ENCODE data around the gene TEAD3. TPM values are rescaled to one million over a fixed set of nuclear protein-coding genes. Genes with fewer than 3 reads are reported as not detected.
"Not testable (repeated sequence)": the region's sequence is repeated elsewhere in the genome, so short reads cannot be mapped to it uniquely, and the experiment has no call there.

The TEAD3 gene
- total RNA-seq, 2 experiments from 2014 or later, result 0.70 to 0.71 TPM

- POLR2A ChIA-PET, result interaction anchor here (0.7 kb wide), 1 partner anchor 32 kb away, joined by 7 read pairs; no protein-coding TSS in a partner anchor
- CTCF ChIA-PET, result interaction anchor here (0.6 kb wide), 1 partner anchor 113 kb away, joined by 3 read pairs; no protein-coding TSS in a partner anchor
Measured at GRCh38 chr6:35442693-35443092, 54.2 kb downstream of the TEAD3 start.

- ChIA-PET CTCF (interaction anchor here (0.7 kb wide), 1 partner anchor 85 kb away, joined by 3 read pairs; no protein-coding TSS in a partner anchor), POLR2A (no interaction called here)
Measured at GRCh38 chr6:35441642-35442041, 55.2 kb downstream of the TEAD3 start.

GRCh38 chr6:35441205-35441604 lies 55.7 kb downstream of the TEAD3 start:
- ChIA-PET POLR2A (no interaction called here), CTCF (interaction anchor here (0.7 kb wide), 1 partner anchor 85 kb away, joined by 3 read pairs; no protein-coding TSS in a partner anchor)

- CTCF ChIA-PET, result interaction anchor here (0.7 to 1.0 kb wide), 2 partner anchors 10 to 1814 kb away, joined by 3 read pairs; no protein-coding TSS in a partner anchor
- POLR2A ChIA-PET, result no interaction called here
Measured at GRCh38 chr6:35439308-35439707, 57.6 kb downstream of the TEAD3 start.

GRCh38 chr6:35438378-35439065 lies 58.4 kb downstream of the TEAD3 start:
- POLR2A ChIA-PET, result not testable (repeated sequence)
- CTCF ChIA-PET, result interaction anchor here (0.7 to 1.0 kb wide), 2 partner anchors 11 to 1813 kb away, joined by 3 read pairs; no protein-coding TSS in a partner anchor

- CTCF ChIA-PET, result interaction anchor here (0.5 to 1.7 kb wide), 4 partner anchors 14 to 136 kb away, joined by 3 to 8 read pairs (median 4); no protein-coding TSS in a partner anchor
- POLR2A ChIA-PET, result no interaction called here
Measured at GRCh38 chr6:35436071-35436857, 60.6 kb downstream of the TEAD3 start.

- ChIA-PET CTCF (interaction anchor here (0.5 to 1.0 kb wide), 4 partner anchors 14 to 135 kb away, joined by 3 to 5 read pairs (median 4); no protein-coding TSS in a partner anchor), POLR2A (no interaction called here)
Measured at GRCh38 chr6:35435074-35435837, 61.6 kb downstream of the TEAD3 start.

GRCh38 chr6:35432702-35433101 lies 64.2 kb downstream of the TEAD3 start:
- CTCF ChIA-PET, POLR2A ChIA-PET: not testable (repeated sequence)

GRCh38 chr6:35432291-35432690 lies 64.6 kb downstream of the TEAD3 start:
- CTCF ChIA-PET, result no interaction called here

GRCh38 chr6:35429463-35429862 lies 67.4 kb downstream of the TEAD3 start:
- POLR2A ChIA-PET, result no interaction called here
- CTCF ChIA-PET, result interaction anchor here (1.4 kb wide), 1 partner anchor 100 kb away, joined by 3 read pairs; no protein-coding TSS in a partner anchor

More at GRCh38 chr6:35432291-35432690, 64.6 kb downstream of the TEAD3 start:
- POLR2A ChIA-PET, result no interaction called here

GRCh38 chr6:35428421-35429149 lies 68.3 kb downstream of the TEAD3 start:
- ChIA-PET POLR2A (no interaction called here), CTCF (interaction anchor here (0.6 kb wide), 1 partner anchor 21 kb away, joined by 3 read pairs; no protein-coding TSS in a partner anchor)

GRCh38 chr6:35427851-35428321 lies 69.0 kb downstream of the TEAD3 start:
- CTCF ChIA-PET, result no interaction called here

GRCh38 chr6:35427435-35427834 lies 69.4 kb downstream of the TEAD3 start:
- CTCF ChIA-PET, result no interaction called here
- POLR2A ChIA-PET, result no interaction called here

More at GRCh38 chr6:35427851-35428321, 69.0 kb downstream of the TEAD3 start:
- POLR2A ChIA-PET, result no interaction called here

GRCh38 chr6:35426074-35426473 lies 70.8 kb downstream of the TEAD3 start:
- POLR2A ChIA-PET, result no interaction called here

GRCh38 chr6:35425284-35425683 lies 71.6 kb downstream of the TEAD3 start:
- ChIA-PET CTCF (interaction anchor here (1.7 kb wide), 1 partner anchor 19 kb away, joined by 4 read pairs; no protein-coding TSS in a partner anchor), POLR2A (no interaction called here)

More at GRCh38 chr6:35426074-35426473, 70.8 kb downstream of the TEAD3 start:
- CTCF ChIA-PET, result no interaction called here
